IMR-90 (cell line): ENCODE data around the gene RBMS3. TPM values are rescaled to one million over a fixed set of nuclear protein-coding genes. Genes with fewer than 3 reads are reported as not detected.
A peak's percentile ranks its signal among the peaks of the same experiment; 100 is the strongest.

Experiments used
- ATAC-seq: fragments of 200-7000 bp; cut with Tn5 transposase; 2 replicates; pipeline ENCODE4 v1.9.1; 2020; ENCODE audit warnings: low read depth, mild to moderate bottlenecking, moderate library complexity
- BruUV-seq: library from RNA; stranded (reverse); fragments of 400-500 nt; replicated peaks from 2 replicates; lab custom pipeline; 2021; lab: Mats Ljungman, UMichigan
- CTCF ChIA-PET: fragments of 300-600 bp; formaldehyde crosslinking; extraction: SDS; loops from one replicate; lab custom pipeline; 2021; ENCODE audit warnings: antibody characterized with exemption; lab: Yijun Ruan, JAX
- POLR2A ChIA-PET: fragments of 300-600 bp; sonication (Branson Sonifier 250); formaldehyde crosslinking; loops from one replicate; lab custom pipeline; 2022; ENCODE audit warnings: antibody characterized with exemption; ENCODE audit not compliant: unreplicated experiment; lab: Charles Lee
- DNase-seq: peaks from one replicate; pipeline ENCODE4 v3.0.0; 2013
- H2AFZ ChIP-seq: replicated peaks from 2 replicates; pipeline ENCODE3; 2013; ENCODE audit warnings: low read length, mild to moderate bottlenecking; ENCODE audit not compliant: poor library complexity
- H2AK5ac ChIP-seq: 2 replicates; pipeline ENCODE4 v1.6.1; 2013; ENCODE audit warnings: low read depth, low read length, inconsistent platforms
- H2AK9ac ChIP-seq: replicated peaks from 2 replicates; pipeline ENCODE3; 2013; ENCODE audit warnings: mild to moderate bottlenecking, low read depth, low read length, moderate library complexity; ENCODE audit not compliant: poor library complexity
- H2BK120ac ChIP-seq: 2 replicates; pipeline ENCODE4 v1.6.1; 2013; ENCODE audit warnings: low read depth, low read length, inconsistent platforms
- H2BK15ac ChIP-seq: 3 replicates; pipeline ENCODE4 v1.6.1; 2013; ENCODE audit warnings: low read depth, low read length, inconsistent platforms
- H2BK20ac ChIP-seq: 2 replicates; pipeline ENCODE4 v1.6.1; 2013; ENCODE audit warnings: low read depth, mild to moderate bottlenecking, inconsistent platforms, low read length, moderate library complexity
- H2BK5ac ChIP-seq: 2 replicates; pipeline ENCODE4 v1.6.1; 2013; ENCODE audit warnings: mild to moderate bottlenecking, low read depth, low read length, inconsistent platforms; ENCODE audit not compliant: poor library complexity, severe bottlenecking
- H3K14ac ChIP-seq: replicated peaks from 2 replicates; pipeline ENCODE4 v1.6.1; 2013; ENCODE audit warnings: low read depth, low read length, inconsistent platforms
- H3K18ac ChIP-seq: 2 replicates; pipeline ENCODE4 v1.6.1; 2013; ENCODE audit warnings: low read depth, low read length, control low read depth
- H3K23ac ChIP-seq: 2 replicates; pipeline ENCODE4 v1.6.1; 2013; ENCODE audit warnings: low read depth, low read length, inconsistent platforms
- H3K27ac ChIP-seq: 2 replicates; pipeline ENCODE4 v1.5.1; 2013; ENCODE audit warnings: mild to moderate bottlenecking, control low read depth, low read length; ENCODE audit not compliant: insufficient read depth
- H3K27me3 ChIP-seq: 2 replicates; pipeline ENCODE4 v1.6.1; 2013; ENCODE audit warnings: low read length; ENCODE audit not compliant: control insufficient read depth, insufficient read depth
- H3K36me3 ChIP-seq: 2 replicates; pipeline ENCODE4 v1.6.1; 2013; ENCODE audit warnings: low read length, mixed read lengths; ENCODE audit not compliant: control insufficient read depth, insufficient read depth
- H3K4ac ChIP-seq: 2 replicates; pipeline ENCODE4 v1.6.1; 2013; ENCODE audit warnings: low read depth, low read length, inconsistent platforms
- H3K4me1 ChIP-seq: 2 replicates; pipeline ENCODE4 v1.6.1; 2013; ENCODE audit warnings: low read length, mixed read lengths; ENCODE audit not compliant: control insufficient read depth, insufficient read depth
- H3K4me2 ChIP-seq: 2 replicates; pipeline ENCODE4 v1.6.1; 2013; ENCODE audit warnings: low read depth, mild to moderate bottlenecking, control low read depth, low read length, moderate library complexity
- H3K4me3 ChIP-seq: 2 replicates; pipeline ENCODE4 v1.5.1; 2013; ENCODE audit warnings: low read depth, mild to moderate bottlenecking, control low read depth, low read length, moderate library complexity; ENCODE audit not compliant: insufficient read depth
- H3K56ac ChIP-seq: 2 replicates; pipeline ENCODE4 v1.6.1; 2013; ENCODE audit warnings: low read length, inconsistent platforms; ENCODE audit not compliant: insufficient read depth; ENCODE audit errors: extremely low read depth
- H3K79me1 ChIP-seq, 2 experiments: 2 replicates each; pipeline ENCODE4 v1.6.1; 2013; ENCODE audit warnings: low read length in 2 of 2, inconsistent platforms in 1 of 2, low read depth in 1 of 2
- H3K9ac ChIP-seq: 2 replicates; pipeline ENCODE4 v1.6.1; 2013; ENCODE audit warnings: low read depth, low read length, control low read depth
- H3K9me1 ChIP-seq: 2 replicates; pipeline ENCODE4 v1.6.1; 2013; ENCODE audit warnings: low read length, inconsistent platforms; ENCODE audit not compliant: insufficient read depth
- H3K9me3 ChIP-seq: 2 replicates; pipeline ENCODE4 v1.6.1; 2013; ENCODE audit warnings: low read length; ENCODE audit not compliant: control insufficient read depth, insufficient read depth
- H4K20me1 ChIP-seq: 2 replicates; pipeline ENCODE4 v1.6.1; 2013; ENCODE audit warnings: low read length, inconsistent platforms; ENCODE audit not compliant: insufficient read depth
- H4K5ac ChIP-seq: 2 replicates; pipeline ENCODE4 v1.6.1; 2013; ENCODE audit warnings: mild to moderate bottlenecking, low read depth, low read length, control low read depth
- H4K8ac ChIP-seq, 2 experiments: 2 replicates each; pipeline ENCODE4 v1.6.1; 2013; ENCODE audit warnings: low read depth in 2 of 2, low read length in 2 of 2, control low read depth in 1 of 2, inconsistent platforms in 1 of 2
- H4K91ac ChIP-seq: 2 replicates; pipeline ENCODE4 v1.6.1; 2013; ENCODE audit warnings: low read depth, low read length, inconsistent platforms; ENCODE audit not compliant: insufficient read depth
- MAFK ChIP-seq: IDR thresholded peaks from 2 replicates; pipeline ENCODE4 v1.6.1; 2012; ENCODE audit warnings: low read depth, low read length, improper control_type of control experiment
- NFE2L2 ChIP-seq: fragments of 150-350 bp; IDR thresholded peaks from 2 replicates; pipeline ENCODE4 v1.6.1; 2016; ENCODE audit warnings: low read depth, mild to moderate bottlenecking, low read length
- RAD21 ChIP-seq: IDR thresholded peaks from 2 replicates; pipeline ENCODE4 v1.6.1; 2012; ENCODE audit warnings: low read length, improper control_type of control experiment
- RCOR1 ChIP-seq: IDR thresholded peaks from 2 replicates; pipeline ENCODE4 v1.6.1; 2012; ENCODE audit warnings: mild to moderate bottlenecking, low read length, improper control_type of control experiment; ENCODE audit not compliant: insufficient replicate concordance
- WGBS, 2 experiments: methylation state at CpG; one replicate each; pipeline versions ENCODE4 v1.1.5 to v1.1.7; 2013; ENCODE audit warnings: missing lambda C conversion rate in 2 of 2; ENCODE audit not compliant: insufficient read length in 1 of 2; ENCODE audit errors: extremely low coverage in 2 of 2; 5-methylcytosine and 5-hydroxymethylcytosine counted together
- dilution Hi-C: fragments of 300-500 bp; cut with HindIII; formaldehyde crosslinking; loops from one replicate; pipeline ENCODE4 v1.14.3; 2018; ENCODE audit warnings: low sequenced_read_pairs; ENCODE audit not compliant: unreplicated experiment
- in situ Hi-C: fragments of 300-500 bp; cut with MboI; formaldehyde crosslinking; loops from 3 replicates; pipeline ENCODE4 v1.14.3; 2019; ENCODE audit warnings: low sequenced_read_pairs, inconsistent platforms, mixed read lengths
- intact Hi-C: fragments of 100-400 bp; cut with micrococcal nuclease; formaldehyde crosslinking; loops from 2 replicates; pipeline ENCODE4 v1.10.0; 2022
- polyA plus RNA-seq, 3 experiments: library from polyadenylated mRNA; depleted of rRNA; stranded (reverse); fragments of >200 nt; gene quantifications; 2 replicates each; pipeline ENCODE4 v1.2.3, GENCODE V29; 2012; ENCODE audit warnings: low replicate concordance in 1 of 3
- total RNA-seq: library from RNA; depleted of rRNA; stranded (reverse); fragments of >200 nt; gene quantifications from 2 replicates; pipeline ENCODE4 v1.2.3, GENCODE V29; 2012

The RBMS3 gene
- total and polyA plus RNA-seq, 2 of the 4 experiments (the other 2 are of a cell fraction): 15.2 to 127 TPM

GRCh38 chr3:29924783-29925561, 644.1 kb downstream of the RBMS3 start:
- Histone ChIP-seq H2AK9ac (no peak overlapping the region), H4K20me1 (no peaks in the 10 kb centered on the region), H3K23ac (no peak overlapping the region), H4K91ac (no peak overlapping the region; the same call in 1 of the 2 replicates), H3K56ac (no peak overlapping the region), H3K18ac (no peak overlapping the region), H3K9me3 (no peaks in the 10 kb centered on the region), H4K8ac (no peak overlapping the region), H3K79me1 (no peaks in the 10 kb centered on the region; a peak in 1 of 4 replicates), H3K27ac (no peak overlapping the region), H4K5ac (no peak overlapping the region), H2BK5ac (no peak overlapping the region), H3K9ac (no peak overlapping the region), H3K14ac (no peak overlapping the region), H3K27me3 (no peaks in the 10 kb centered on the region), H3K4me3 (no peak overlapping the region), H3K36me3 (no peaks in the 10 kb centered on the region), H2BK20ac (peak overlapping the region; percentile 56; the same call in 1 of the 2 replicates), H3K4ac (peak overlapping the region; percentile 10; the same call in 1 of the 2 replicates), H3K4me2 (no peak overlapping the region), H2BK120ac (peak overlapping the region; percentile 10; the same call in 1 of the 2 replicates), H2AFZ (no peak overlapping the region), H3K4me1 (peaks cover 7% of the 10 kb centered on the region), H2BK15ac (no peak overlapping the region), H2AK5ac (no peak overlapping the region; the same call in 1 of the 2 replicates), H3K9me1 (0 out of 2 replicates have a peak, but pooled peaks cover 3% of the 10 kb centered on the region)
- in situ Hi-C loops: no loop called here
- intact Hi-C loops: no loop called here
- no peak for ATAC-seq
- peak; percentile 22 for DNase-seq
- no peak for TF ChIP-seq RAD21
- TF ChIP-seq RCOR1: no peak
- no peak for TF ChIP-seq MAFK
- no peak for TF ChIP-seq NFE2L2
- no TSS peak for BruUV-seq
- ChIA-PET CTCF (no interaction called here), POLR2A (no interaction called here)
- 100% methylated on average over 1 to 3 of the region's 10 CpGs for WGBS, 2 experiments
- dilution Hi-C loops: no loop called here
